ENCODE results near the gene DNAJC5. TPM values are rescaled to one million over a fixed set of nuclear protein-coding genes. Genes with fewer than 3 reads are reported as not detected.
"Not testable (repeated sequence)": the region's sequence is repeated elsewhere in the genome, so short reads cannot be mapped to it uniquely, and the experiment has no call there.

DNAJC5 gene
- total RNA-seq, 1 donor from 2014 or later = 54.5 TPM

GRCh38 chr20:63903796-63904561, 9.1 kb downstream of the DNAJC5 start:
- Histone ChIP-seq H3K4me3 (no peak overlapping the region), H3K36me3 (peaks cover 4% of the 10 kb centered on the region), H3K27ac (no peak overlapping the region), H3K4me1 (peaks cover 46% of the 10 kb centered on the region), H3K27me3 (ENCODE audit: low read depth) (no peaks in the 10 kb centered on the region), H3K9me3 (no peaks in the 10 kb centered on the region)
- TF ChIP-seq, protein P1, sequence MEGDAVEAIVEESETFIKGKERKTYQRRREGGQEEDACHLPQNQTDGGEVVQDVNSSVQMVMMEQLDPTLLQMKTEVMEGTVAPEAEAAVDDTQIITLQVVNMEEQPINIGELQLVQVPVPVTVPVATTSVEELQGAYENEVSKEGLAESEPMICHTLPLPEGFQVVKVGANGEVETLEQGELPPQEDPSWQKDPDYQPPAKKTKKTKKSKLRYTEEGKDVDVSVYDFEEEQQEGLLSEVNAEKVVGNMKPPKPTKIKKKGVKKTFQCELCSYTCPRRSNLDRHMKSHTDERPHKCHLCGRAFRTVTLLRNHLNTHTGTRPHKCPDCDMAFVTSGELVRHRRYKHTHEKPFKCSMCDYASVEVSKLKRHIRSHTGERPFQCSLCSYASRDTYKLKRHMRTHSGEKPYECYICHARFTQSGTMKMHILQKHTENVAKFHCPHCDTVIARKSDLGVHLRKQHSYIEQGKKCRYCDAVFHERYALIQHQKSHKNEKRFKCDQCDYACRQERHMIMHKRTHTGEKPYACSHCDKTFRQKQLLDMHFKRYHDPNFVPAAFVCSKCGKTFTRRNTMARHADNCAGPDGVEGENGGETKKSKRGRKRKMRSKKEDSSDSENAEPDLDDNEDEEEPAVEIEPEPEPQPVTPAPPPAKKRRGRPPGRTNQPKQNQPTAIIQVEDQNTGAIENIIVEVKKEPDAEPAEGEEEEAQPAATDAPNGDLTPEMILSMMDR (IDR thresholded peaks at IDR 0.05) = no peak
- DNase-seq (no peak), ATAC-seq (no peak)
- intact Hi-C loops (cut with DNase I) = no loop called here

- intact Hi-C loops (cut with DNase I) = no loop called here
- no peak overlapping the region for H3K27ac ChIP-seq
Measured at GRCh38 chr20:63908008-63908682, 13.2 kb downstream of the DNAJC5 start.

DNA sequence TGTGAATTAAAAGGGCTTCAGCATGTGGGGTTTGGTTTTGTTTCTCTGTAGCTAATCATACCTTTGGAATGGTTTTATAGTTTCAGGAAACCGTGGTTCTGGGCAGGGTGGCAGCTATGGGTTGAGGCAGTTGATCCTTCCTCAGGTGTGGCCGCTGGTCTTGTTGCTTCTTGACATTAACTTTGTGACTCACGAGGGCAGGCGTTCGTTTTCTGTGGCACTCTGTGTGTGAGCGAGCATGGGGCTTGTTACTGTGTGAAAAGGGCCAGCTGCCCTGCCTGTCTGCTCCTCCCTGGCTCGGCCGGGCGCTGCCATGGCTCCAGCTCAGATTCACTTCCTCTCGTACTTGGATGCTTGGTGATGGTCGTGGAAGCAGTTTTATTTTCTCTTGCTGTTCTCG, 16.2 kb downstream of the DNAJC5 start:
- peak; percentile 25 to 55 for ATAC-seq
- Histone ChIP-seq H3K27me3 (ENCODE audit: low read depth) (no peaks in the 10 kb centered on the region), H3K27ac (no peak overlapping the region), H3K4me3 (no peak overlapping the region), H3K4me1 (peaks cover 38% of the 10 kb centered on the region), H3K36me3 (no peaks in the 10 kb centered on the region), H3K9me3 (no peaks in the 10 kb centered on the region)
- no peak for DNase-seq
- TF ChIP-seq, protein P1 (IDR thresholded peaks at IDR 0.05) = no peak
- intact Hi-C loops (cut with DNase I) = no loop called here

More at GRCh38 chr20:63908008-63908682, 13.2 kb downstream of the DNAJC5 start:
- H3K4me3 ChIP-seq = no peak overlapping the region
- H3K4me1 ChIP-seq = peaks cover 38% of the 10 kb centered on the region
- no peaks in the 10 kb centered on the region for H3K27me3 ChIP-seq (ENCODE audit: low read depth)
- ATAC-seq (no peak), DNase-seq (no peak)
- TF ChIP-seq, protein P1 (IDR thresholded peaks at IDR 0.05) = no peak
- H3K9me3 ChIP-seq = no peaks in the 10 kb centered on the region
- no peaks in the 10 kb centered on the region for H3K36me3 ChIP-seq

DNA sequence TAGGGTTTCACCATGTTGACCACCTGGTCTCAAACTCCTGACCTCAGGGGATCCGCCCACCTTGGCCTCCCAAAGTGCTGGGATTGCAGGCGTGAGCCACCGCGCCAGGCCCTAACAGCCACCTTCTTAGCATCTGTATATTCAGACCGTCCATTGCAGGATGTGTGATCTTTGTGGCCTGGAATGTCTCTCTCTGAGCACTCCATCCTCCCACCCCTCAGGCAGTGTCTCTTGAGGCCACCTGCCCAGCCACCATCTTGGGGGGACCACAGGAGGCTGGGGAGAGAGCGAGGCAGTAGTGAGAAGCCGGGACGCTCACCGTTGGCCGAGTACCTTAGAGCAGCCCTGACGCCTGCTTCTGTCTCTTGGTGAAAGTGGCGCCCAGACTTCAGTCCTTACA, 18.8 kb downstream of the DNAJC5 start:
- Histone ChIP-seq H3K9me3 (no peaks in the 10 kb centered on the region), H3K27ac (no peak overlapping the region), H3K4me1 (peaks cover 29% of the 10 kb centered on the region), H3K4me3 (no peak overlapping the region), H3K36me3 (peaks cover 12% of the 10 kb centered on the region), H3K27me3 (ENCODE audit: low read depth) (no peaks in the 10 kb centered on the region)
- DNase-seq = no peak
- no peak for ATAC-seq
- TF ChIP-seq, protein P1 (IDR thresholded peaks at IDR 0.05) = no peak
- intact Hi-C loops (cut with DNase I) = no loop called here

GRCh38 chr20:63915471-63915870, 20.5 kb downstream of the DNAJC5 start:
- intact Hi-C loops (cut with DNase I) = no loop called here
- H3K36me3 ChIP-seq = peaks cover 23% of the 10 kb centered on the region
- H3K4me1 ChIP-seq = peaks cover 17% of the 10 kb centered on the region
- no peaks in the 10 kb centered on the region for H3K9me3 ChIP-seq
- no peak overlapping the region for H3K27ac ChIP-seq
- no peak overlapping the region for H3K4me3 ChIP-seq
- H3K27me3 ChIP-seq (ENCODE audit: low read depth) = no peaks in the 10 kb centered on the region
- TF ChIP-seq, protein P1 (IDR thresholded peaks at IDR 0.05) = no peak
- DNase-seq (no peak), ATAC-seq (peak; percentile 20 to 72)

GRCh38 chr20:63916371-63916939, 21.5 kb downstream of the DNAJC5 start:
- intact Hi-C loops (cut with DNase I); H3K9me3 ChIP-seq; H3K4me1 ChIP-seq; H3K4me3 ChIP-seq; ATAC-seq; H3K27me3 ChIP-seq (ENCODE audit: low read depth); DNase-seq; H3K27ac ChIP-seq: not testable (repeated sequence)
- H3K36me3 ChIP-seq = peaks cover 28% of the 10 kb centered on the region

All from lower lobe of right lung (tissue), 2 donors.